ENCODE results near the gene CNTLN. TPM values are rescaled to one million over a fixed set of nuclear protein-coding genes. Genes with fewer than 3 reads are reported as not detected.

The CNTLN gene
- total and polyA plus RNA-seq, 2 of the 8 experiments (the other 6 are each of a cell fraction or from before 2014, with no cell fraction given), result 4.8 to 10.8 TPM

- TF ChIP-seq NANOG (IDR thresholded peaks at IDR 0.05; ENCODE audit: insufficient read depth, low read depth, low read length, poor library complexity, severe bottlenecking) (no peak), GTF2F1 (IDR thresholded peaks at IDR 0.05; ENCODE audit: borderline replicate concordance, low read depth, low read length) (no peak), BACH1 (IDR thresholded peaks at IDR 0.05; ENCODE audit: low read length) (no peak)
Observed at GRCh38 chr9:17477816-17478215, 343.0 kb downstream of the CNTLN start (continued).
